Keratinocyte (primary cell): ENCODE results near the gene PDE8A. TPM values are rescaled to one million over a fixed set of nuclear protein-coding genes. Genes with fewer than 3 reads are reported as not detected.

ENCODE experiments used
- DNase-seq: peaks from one replicate; pipeline ENCODE4 v3.0.0-alpha.2; 2011; ENCODE audit warnings: low read depth, missing footprints, low spot score
- FAIRE-seq: peaks from 2 replicates; lab custom pipeline; 2011; peaks lifted over from hg19 to GRCh38; lab: Jason Lieb, UNC
- H2AFZ ChIP-seq: 2 replicates; pipeline ENCODE4 v1.6.0; 2012; ENCODE audit warnings: low read length, control low read depth, inconsistent platforms; ENCODE audit not compliant: control insufficient read depth
- H3K27ac ChIP-seq: 2 replicates; pipeline ENCODE4 v1.5.1; 2011; ENCODE audit warnings: low read length; ENCODE audit not compliant: control insufficient read depth, insufficient read depth
- H3K27me3 ChIP-seq: 3 replicates; pipeline ENCODE4 v1.6.0; 2011; ENCODE audit warnings: low read length; ENCODE audit not compliant: control insufficient read depth, insufficient read depth; ENCODE audit errors: extremely low read depth
- H3K36me3 ChIP-seq, 2 experiments: 2 replicates in 1 of 2; 3 replicates in 1 of 2; pipeline ENCODE4 v1.5.1; 2011; ENCODE audit warnings: low read length in 2 of 2, mild to moderate bottlenecking in 1 of 2; ENCODE audit not compliant: control insufficient read depth in 2 of 2, insufficient read depth in 2 of 2; ENCODE audit errors: extremely low read depth in 1 of 2
- H3K4me1 ChIP-seq: 3 replicates; pipeline ENCODE4 v1.5.1; 2011; ENCODE audit warnings: low read length; ENCODE audit not compliant: control insufficient read depth, insufficient read depth; ENCODE audit errors: extremely low read depth
- H3K4me2 ChIP-seq: 3 replicates; pipeline ENCODE4 v1.6.0; 2011; ENCODE audit warnings: low read depth, low read length; ENCODE audit not compliant: control insufficient read depth, insufficient read depth; ENCODE audit errors: extremely low read depth
- H3K4me3 ChIP-seq, 3 experiments: fragments of 200-600 bp in 1 of 3; sonication (generic) in 1 of 3; 2 replicates in 2 of 3; 3 replicates in 1 of 3; pipeline ENCODE4 v1.5.1; 2011 to 2016; ENCODE audit warnings: low read length in 3 of 3, mild to moderate bottlenecking in 3 of 3, control low read depth in 2 of 3, inconsistent platforms in 1 of 3, low read depth in 1 of 3, mixed read lengths in 1 of 3, mixed run types in 1 of 3, moderate library complexity in 1 of 3; ENCODE audit not compliant: control insufficient read depth in 2 of 3, insufficient read depth in 2 of 3; ENCODE audit errors: extremely low read depth in 1 of 3
- H3K79me2 ChIP-seq: 2 replicates; pipeline ENCODE4 v1.6.0; 2012; ENCODE audit warnings: low read length; ENCODE audit not compliant: control insufficient read depth, insufficient read depth
- H3K9ac ChIP-seq: 3 replicates; pipeline ENCODE4 v1.6.0; 2011; ENCODE audit warnings: low read length; ENCODE audit not compliant: control insufficient read depth, insufficient read depth; ENCODE audit errors: extremely low read depth
- H3K9me1 ChIP-seq: 3 replicates; pipeline ENCODE4 v1.6.0; 2011; ENCODE audit warnings: low read length; ENCODE audit not compliant: control insufficient read depth, insufficient read depth; ENCODE audit errors: extremely low read depth
- H3K9me3 ChIP-seq: 2 replicates; pipeline ENCODE4 v1.5.1; 2012; ENCODE audit warnings: low read depth, low read length; ENCODE audit not compliant: control insufficient read depth
- H4K20me1 ChIP-seq: 3 replicates; pipeline ENCODE4 v1.6.0; 2011; ENCODE audit warnings: low read length; ENCODE audit not compliant: control insufficient read depth, insufficient read depth; ENCODE audit errors: extremely low read depth
- CTCF ChIP-seq, 3 experiments: IDR thresholded peaks in 1 of 3; conservative IDR thresholded peaks in 1 of 3; optimal IDR thresholded peaks in 1 of 3; 2 replicates in 2 of 3; 3 replicates in 1 of 3; pipeline versions ENCODE3 to v1.5.1; 2011; ENCODE audit warnings: low read length in 3 of 3, mild to moderate bottlenecking in 3 of 3, moderate library complexity in 2 of 3, control low read depth in 1 of 3, inconsistent platforms in 1 of 3; ENCODE audit not compliant: insufficient read depth in 2 of 3; ENCODE audit errors: extremely low read depth in 1 of 3
- EZH2 ChIP-seq: IDR thresholded peaks from one replicate; pipeline ENCODE4 v1.6.1; 2012; ENCODE audit warnings: inconsistent platforms, mild to moderate bottlenecking, low read length, moderate library complexity
- dilution Hi-C: fragments of 300-500 bp; cut with MboI; formaldehyde crosslinking; loops from one replicate; pipeline ENCODE4 v1.7.0; 2020; ENCODE audit warnings: low sequenced_read_pairs; ENCODE audit not compliant: extremely low pct_ligation_motif_present
- polyA plus RNA-seq, 5 experiments: library from polyadenylated mRNA; depleted of rRNA in 3 of 5; stranded (reverse) in 3 of 5; stranded (forward) in 1 of 5; unstranded in 1 of 5; fragments of >200 nt; gene quantifications; 1 replicate in 1 of 5; 2 replicates in 3 of 5; 3 replicates in 1 of 5; pipeline versions ENCODE4 v1.2.1 to v1.2.3, GENCODE V29; 2011 to 2012; ENCODE audit warnings: missing spikeins in 2 of 5, low read depth in 1 of 5, low replicate concordance in 1 of 5

Gene PDE8A
- polyA plus RNA-seq, 1 donor (not counting 4 experiments of a cell fraction or from before 2014, with no cell fraction given): 24.1 TPM

- peak overlapping the region; percentile 69 to 95 (median 83) for H3K4me3 ChIP-seq
- no peaks in the 10 kb centered on the region for H3K9me3 ChIP-seq
- dilution Hi-C loops: no loop called here
- no peak for DNase-seq
- peaks cover 12% of the 10 kb centered on the region for H3K79me2 ChIP-seq
- peak overlapping the region; percentile 94 for H2AFZ ChIP-seq
- no peaks in the 10 kb centered on the region for H3K27me3 ChIP-seq
- no peaks in the 10 kb centered on the region for H3K36me3 ChIP-seq
- H3K9me1 ChIP-seq: no peaks in the 10 kb centered on the region
- H3K9ac ChIP-seq: peak overlapping the region; percentile 87
- FAIRE-seq: no peak
- TF ChIP-seq EZH2 (no peak), CTCF (optimal IDR thresholded peaks at IDR 0.05 in 1 of 3, IDR thresholded peaks at IDR 0.05 in 1 of 3, conservative IDR thresholded peaks at IDR 0.05 in 1 of 3; ENCODE audit: extremely low read depth in 1 of 3, insufficient read depth in 2 of 3, low read length in 3 of 3) (no peak)
- peak overlapping the region; percentile 81 for H3K27ac ChIP-seq
- no peaks in the 10 kb centered on the region for H4K20me1 ChIP-seq
- H3K4me2 ChIP-seq: peak overlapping the region; percentile 87
- peaks cover 14% of the 10 kb centered on the region for H3K4me1 ChIP-seq
Observed at GRCh38 chr15:84980196-84981053, 1.2 kb upstream of the PDE8A start.

GRCh38 chr15:84981054-84981710 lies 474 bp upstream of the PDE8A start:
- H3K4me1 ChIP-seq: peaks cover 14% of the 10 kb centered on the region
- DNase-seq: peak; percentile 79
- dilution Hi-C loops: no loop called here
- H4K20me1 ChIP-seq: no peaks in the 10 kb centered on the region
- H3K27ac ChIP-seq: peak overlapping the region; percentile 81
- no peaks in the 10 kb centered on the region for H3K9me1 ChIP-seq
- peak overlapping the region; percentile 85 for H2AFZ ChIP-seq
- H3K27me3 ChIP-seq: no peaks in the 10 kb centered on the region
- peaks cover 13% of the 10 kb centered on the region for H3K79me2 ChIP-seq
- H3K9me3 ChIP-seq: no peaks in the 10 kb centered on the region
- peak overlapping the region; percentile 87 for H3K9ac ChIP-seq
- no peak for TF ChIP-seq EZH2
- peak in 1 of 3 experiments; percentile 25 for TF ChIP-seq CTCF (optimal IDR thresholded peaks at IDR 0.05 in 1 of 3, IDR thresholded peaks at IDR 0.05 in 1 of 3, conservative IDR thresholded peaks at IDR 0.05 in 1 of 3; ENCODE audit: extremely low read depth in 1 of 3, insufficient read depth in 2 of 3, low read length in 3 of 3)
- peak overlapping the region; percentile 87 for H3K4me2 ChIP-seq
- H3K4me3 ChIP-seq: peak overlapping the region; percentile 69 to 95 (median 83)
- no peaks in the 10 kb centered on the region for H3K36me3 ChIP-seq
- FAIRE-seq: no peak
